GM13976 (cell line): ENCODE data around the gene STK4.

Experiments
- DNase-seq: peaks from one replicate; pipeline ENCODE4 v3.0.0; 2012; ENCODE audit warnings: low spot score
- CTCF ChIP-seq: IDR thresholded peaks from 2 replicates; pipeline ENCODE4 v1.5.1; 2012; ENCODE audit warnings: borderline replicate concordance, mild to moderate bottlenecking; ENCODE audit not compliant: insufficient read depth; ENCODE audit errors: extremely low read depth, missing control alignments, control extremely low read depth
- in situ Hi-C: fragments of 300-500 bp; cut with MboI; formaldehyde crosslinking; loops from one replicate; pipeline ENCODE4 v1.12.0; 2022; ENCODE audit warnings: low sequenced_read_pairs, mixed read lengths, inconsistent platforms; ENCODE audit not compliant: unreplicated experiment

STK4 gene

GRCh38 chr20:44965651-44966029, 672 bp upstream of the STK4 start:
- DNase-seq: no peak
- TF ChIP-seq CTCF: no peak
- in situ Hi-C loops: no loop called here

- DNase-seq: no peak
- no peak for TF ChIP-seq CTCF
Observed at GRCh38 chr20:44967207-44967807, 995 bp downstream of the STK4 start.

GRCh38 chr20:44969300-44969894, 3.1 kb downstream of the STK4 start:
- in situ Hi-C loops: no loop called here
- no peak for TF ChIP-seq CTCF
- DNase-seq: no peak

More at GRCh38 chr20:44967207-44967807, 995 bp downstream of the STK4 start:
- in situ Hi-C loops: no loop called here

GRCh38 chr20:44970243-44970757, 4.0 kb downstream of the STK4 start:
- TF ChIP-seq CTCF: no peak
- DNase-seq: no peak
- in situ Hi-C loops: no loop called here

- TF ChIP-seq CTCF: no peak
- no peak for DNase-seq
- in situ Hi-C loops: no loop called here
Observed at GRCh38 chr20:44973053-44973452, 6.7 kb downstream of the STK4 start.

GRCh38 chr20:44976698-44977097, 10.4 kb downstream of the STK4 start:
- in situ Hi-C loops: no loop called here
- TF ChIP-seq CTCF: no peak
- DNase-seq: no peak

- in situ Hi-C loops: no loop called here
- DNase-seq: peak; percentile 64
- TF ChIP-seq CTCF: no peak
Observed at GRCh38 chr20:44979090-44979621, 12.8 kb downstream of the STK4 start.
